Activated T-cell treated with anti-CD3 and anti-CD28 coated beads for 1 hour (primary cell): Measurements from ENCODE around the gene HCN2.

Experiments
- DNase-seq: peaks from one replicate; pipeline ENCODE4 v3.0.0-alpha.2; 2020; ENCODE audit warnings: low read depth

HCN2 gene

GRCh38 chr19:656751-657559 lies 67.3 kb downstream of the HCN2 start:
- no peak for DNase-seq

GRCh38 chr19:657611-658010 lies 67.9 kb downstream of the HCN2 start:
- DNase-seq: no peak

- no peak for DNase-seq
These were observed 68.6 kb downstream of the HCN2 start for GRCh38 chr19:658059-658839.

- no peak for DNase-seq
These were observed 69.5 kb downstream of the HCN2 start for GRCh38 chr19:658916-659839.

- no peak for DNase-seq
These were observed 71.2 kb downstream of the HCN2 start for GRCh38 chr19:660793-661426.

GRCh38 chr19:661427-662196 lies 71.9 kb downstream of the HCN2 start:
- DNase-seq: peak; percentile 53

GRCh38 chr19:662207-662961 lies 72.7 kb downstream of the HCN2 start:
- DNase-seq: peak; percentile 59

GRCh38 chr19:662962-663681 lies 73.4 kb downstream of the HCN2 start, which contains the start of gene RNF126:
Gene RNF126, minus strand, starts transcription at chr19:663214. Its CDS starts 93 bp downstream, at chr19:663121.
- DNase-seq: peak; percentile 97

- DNase-seq: no peak
These were observed 74.0 kb downstream of the HCN2 start for GRCh38 chr19:663682-664117.

GRCh38 chr19:664913-665443 lies 75.3 kb downstream of the HCN2 start:
- peak; percentile 76 for DNase-seq
